Measurements from ENCODE around the gene BACH2.

- TF ChIP-seq POLR2A (IDR thresholded peaks at IDR 0.05) (no peak), CTCF (IDR thresholded peaks at IDR 0.05) (no peak)
Measured at GRCh38 chr6:90038961-90039653, 257.5 kb downstream of the BACH2 start.
